Trophoblast cell (in vitro differentiated cells and primary cell): ENCODE results near the gene PNLIPRP1.

Experiments
- DNase-seq, 2 donors: peaks; one replicate each; pipeline ENCODE4 v3.0.0-alpha.2; 2016
- H2AFZ ChIP-seq: 2 replicates; pipeline ENCODE4 v1.6.1; 2013; ENCODE audit warnings: low read length, moderate library complexity, mild to moderate bottlenecking; ENCODE audit not compliant: insufficient read depth, poor library complexity
- H2AK5ac ChIP-seq: 2 replicates; pipeline ENCODE4 v1.6.1; 2013; ENCODE audit warnings: mild to moderate bottlenecking, low read length
- H2BK120ac ChIP-seq: 2 replicates; pipeline ENCODE4 v1.6.1; 2013; ENCODE audit warnings: low read length, mild to moderate bottlenecking, moderate library complexity; ENCODE audit not compliant: insufficient read depth, poor library complexity
- H2BK12ac ChIP-seq: 2 replicates; pipeline ENCODE4 v1.6.1; 2013; ENCODE audit warnings: mild to moderate bottlenecking, low read length, moderate library complexity
- H2BK5ac ChIP-seq: 2 replicates; pipeline ENCODE4 v1.6.1; 2013; ENCODE audit warnings: low read length, low read depth, moderate library complexity, mild to moderate bottlenecking; ENCODE audit not compliant: poor library complexity
- H3K14ac ChIP-seq: 2 replicates; pipeline ENCODE4 v1.6.1; 2013; ENCODE audit warnings: mild to moderate bottlenecking, low read length
- H3K18ac ChIP-seq: 2 replicates; pipeline ENCODE4 v1.6.1; 2013; ENCODE audit warnings: mild to moderate bottlenecking, low read length
- H3K23ac ChIP-seq: 2 replicates; pipeline ENCODE4 v1.6.1; 2013; ENCODE audit warnings: low read length
- H3K27ac ChIP-seq: 2 replicates; pipeline ENCODE4 v1.5.1; 2013; ENCODE audit warnings: low read depth, mild to moderate bottlenecking, inconsistent platforms, low read length, moderate library complexity
- H3K27me3 ChIP-seq: 2 replicates; pipeline ENCODE4 v1.6.1; 2013; ENCODE audit warnings: inconsistent platforms, mild to moderate bottlenecking, low read length, moderate library complexity; ENCODE audit not compliant: insufficient read depth
- H3K36me3 ChIP-seq, 2 experiments: 1 replicate in 1 of 2; 2 replicates in 1 of 2; pipeline ENCODE4 v1.6.1; 2013; ENCODE audit warnings: low read length in 2 of 2, mild to moderate bottlenecking in 2 of 2, moderate library complexity in 1 of 2; ENCODE audit not compliant: insufficient read depth in 2 of 2, control insufficient read depth in 1 of 2
- H3K4ac ChIP-seq: 2 replicates; pipeline ENCODE4 v1.6.1; 2013; ENCODE audit warnings: low read depth, mild to moderate bottlenecking, low read length, moderate library complexity
- H3K4me1 ChIP-seq, 2 experiments: 1 replicate in 1 of 2; 2 replicates in 1 of 2; pipeline ENCODE4 v1.6.1; 2013; ENCODE audit warnings: low read length in 2 of 2, mild to moderate bottlenecking in 2 of 2, moderate library complexity in 1 of 2; ENCODE audit not compliant: insufficient read depth in 2 of 2, control insufficient read depth in 1 of 2
- H3K4me2 ChIP-seq: 2 replicates; pipeline ENCODE4 v1.6.1; 2013; ENCODE audit warnings: inconsistent platforms, mild to moderate bottlenecking, low read length, moderate library complexity
- H3K4me3 ChIP-seq: 2 replicates; pipeline ENCODE4 v1.5.1; 2013; ENCODE audit warnings: mild to moderate bottlenecking, low read depth, low read length, inconsistent platforms
- H3K79me1 ChIP-seq: one replicate; pipeline ENCODE4 v1.6.1; 2013; ENCODE audit warnings: low read length
- H3K79me2 ChIP-seq: 2 replicates; pipeline ENCODE4 v1.6.1; 2013; ENCODE audit warnings: low read length, mild to moderate bottlenecking; ENCODE audit not compliant: control insufficient read depth, insufficient read depth, poor library complexity
- H3K9ac ChIP-seq: 2 replicates; pipeline ENCODE4 v1.6.1; 2013; ENCODE audit warnings: mild to moderate bottlenecking, low read length
- H3K9me3 ChIP-seq: 2 replicates; pipeline ENCODE4 v1.6.1; 2013; ENCODE audit warnings: low read depth, mild to moderate bottlenecking, control low read depth, inconsistent platforms, low read length; ENCODE audit not compliant: insufficient read depth
- H4K12ac ChIP-seq: 2 replicates; pipeline ENCODE4 v1.6.1; 2013; ENCODE audit warnings: low read depth, mild to moderate bottlenecking, low read length, moderate library complexity
- H4K8ac ChIP-seq: 2 replicates; pipeline ENCODE4 v1.6.1; 2013; ENCODE audit warnings: low read depth, mild to moderate bottlenecking, low read length, moderate library complexity
- H4K91ac ChIP-seq: one replicate; pipeline ENCODE4 v1.6.1; 2013; ENCODE audit warnings: low read depth, mild to moderate bottlenecking, low read length, moderate library complexity
- WGBS: extraction: QIAGEN DNeasy Blood & Tissue Kit; methylation state at CpG from one replicate; pipeline ENCODE4 v1.1.7; 2013; ENCODE audit warnings: missing lambda C conversion rate; ENCODE audit not compliant: insufficient read length, insufficient coverage; ENCODE audit errors: extremely low coverage; 5-methylcytosine and 5-hydroxymethylcytosine counted together

Gene PNLIPRP1

GRCh38 chr10:116593139-116593740 is 2.5 kb downstream of the PNLIPRP1 start:
- no peak overlapping the region for H3K9ac ChIP-seq
- no peak overlapping the region for H3K4ac ChIP-seq
- no peak overlapping the region for H3K4me2 ChIP-seq
- no peak overlapping the region for H3K23ac ChIP-seq
- no peak overlapping the region for H3K18ac ChIP-seq
- no peak overlapping the region for H3K14ac ChIP-seq
- H2BK120ac ChIP-seq: no peak overlapping the region
- H4K8ac ChIP-seq: no peak overlapping the region
- no peak overlapping the region for H4K12ac ChIP-seq
- no peaks in the 10 kb centered on the region for H3K79me1 ChIP-seq
- no peak overlapping the region for H2BK5ac ChIP-seq
- H3K4me1 ChIP-seq: no peaks in the 10 kb centered on the region
- no peak overlapping the region for H2BK12ac ChIP-seq
- H3K27ac ChIP-seq: no peak overlapping the region
- H3K79me2 ChIP-seq: no peaks in the 10 kb centered on the region
- no peak overlapping the region for H3K4me3 ChIP-seq
- H2AK5ac ChIP-seq: no peak overlapping the region
- no peak overlapping the region for H4K91ac ChIP-seq
- no peaks in the 10 kb centered on the region for H3K27me3 ChIP-seq
- no CpG with 5 or more reads among the region's 5 CpGs for WGBS
- no peak for DNase-seq
- no peak overlapping the region for H2AFZ ChIP-seq
- H3K9me3 ChIP-seq: peaks cover 5% of the 10 kb centered on the region
- no peaks in the 10 kb centered on the region for H3K36me3 ChIP-seq

GRCh38 chr10:116594525-116595035 is 3.8 kb downstream of the PNLIPRP1 start:
- no peaks in the 10 kb centered on the region for H3K27me3 ChIP-seq
- no peak for DNase-seq
- H4K91ac ChIP-seq: no peak overlapping the region
- H4K12ac ChIP-seq: no peak overlapping the region
- no peak overlapping the region for H2BK12ac ChIP-seq
- H3K23ac ChIP-seq: no peak overlapping the region
- H3K36me3 ChIP-seq: no peaks in the 10 kb centered on the region
- H3K4me2 ChIP-seq: no peak overlapping the region
- no peak overlapping the region for H2AK5ac ChIP-seq
- no peaks in the 10 kb centered on the region for H3K79me1 ChIP-seq
- H4K8ac ChIP-seq: no peak overlapping the region
- H3K4ac ChIP-seq: no peak overlapping the region
- no peaks in the 10 kb centered on the region for H3K79me2 ChIP-seq
- H2AFZ ChIP-seq: no peak overlapping the region
- H2BK120ac ChIP-seq: no peak overlapping the region
- H3K4me1 ChIP-seq: no peaks in the 10 kb centered on the region
- no peak overlapping the region for H3K27ac ChIP-seq
- no peak overlapping the region for H3K9ac ChIP-seq
- no peak overlapping the region for H2BK5ac ChIP-seq
- no peak overlapping the region for H3K18ac ChIP-seq
- H3K4me3 ChIP-seq: no peak overlapping the region
- no peak overlapping the region for H3K14ac ChIP-seq
- no CpG with 5 or more reads among the region's 7 CpGs for WGBS
- peaks cover 5% of the 10 kb centered on the region for H3K9me3 ChIP-seq

GRCh38 chr10:116596062-116596461 is 5.3 kb downstream of the PNLIPRP1 start:
- no peak overlapping the region for H2AK5ac ChIP-seq
- H2BK5ac ChIP-seq: no peak overlapping the region
- no peak overlapping the region for H3K23ac ChIP-seq
- no peak overlapping the region for H3K18ac ChIP-seq
- no peak overlapping the region for H3K4ac ChIP-seq
- no peaks in the 10 kb centered on the region for H3K4me1 ChIP-seq
- no peak overlapping the region for H4K8ac ChIP-seq
- no peak for DNase-seq
- no peaks in the 10 kb centered on the region for H3K79me2 ChIP-seq
- H3K27me3 ChIP-seq: no peaks in the 10 kb centered on the region
- H3K4me3 ChIP-seq: no peak overlapping the region
- WGBS: no CpG with 5 or more reads among the region's 2 CpGs
- no peak overlapping the region for H2AFZ ChIP-seq
- no peak overlapping the region for H2BK12ac ChIP-seq
- no peak overlapping the region for H3K14ac ChIP-seq
- H3K27ac ChIP-seq: no peak overlapping the region
- peaks cover 5% of the 10 kb centered on the region for H3K9me3 ChIP-seq
- no peak overlapping the region for H3K9ac ChIP-seq
- no peak overlapping the region for H2BK120ac ChIP-seq
- no peaks in the 10 kb centered on the region for H3K36me3 ChIP-seq
- H3K79me1 ChIP-seq: no peaks in the 10 kb centered on the region
- no peak overlapping the region for H4K12ac ChIP-seq
- no peak overlapping the region for H4K91ac ChIP-seq
- H3K4me2 ChIP-seq: no peak overlapping the region

GRCh38 chr10:116597543-116597942 is 6.8 kb downstream of the PNLIPRP1 start:
- H4K8ac ChIP-seq: no peak overlapping the region
- H3K36me3 ChIP-seq: no peaks in the 10 kb centered on the region
- no peak overlapping the region for H4K91ac ChIP-seq
- peaks cover 5% of the 10 kb centered on the region for H3K9me3 ChIP-seq
- H2BK120ac ChIP-seq: no peak overlapping the region
- H3K14ac ChIP-seq: no peak overlapping the region
- H3K4ac ChIP-seq: no peak overlapping the region
- no CpG with 5 or more reads among the region's 5 CpGs for WGBS
- H4K12ac ChIP-seq: no peak overlapping the region
- H3K79me1 ChIP-seq: no peaks in the 10 kb centered on the region
- no peak overlapping the region for H2AK5ac ChIP-seq
- no peak overlapping the region for H3K18ac ChIP-seq
- H3K27ac ChIP-seq: no peak overlapping the region
- DNase-seq: no peak
- H3K23ac ChIP-seq: no peak overlapping the region
- no peak overlapping the region for H3K4me3 ChIP-seq
- no peak overlapping the region for H3K4me2 ChIP-seq
- H3K4me1 ChIP-seq: no peaks in the 10 kb centered on the region
- no peak overlapping the region for H3K9ac ChIP-seq
- no peak overlapping the region for H2BK12ac ChIP-seq
- no peaks in the 10 kb centered on the region for H3K79me2 ChIP-seq
- no peak overlapping the region for H2AFZ ChIP-seq
- no peak overlapping the region for H2BK5ac ChIP-seq
- no peaks in the 10 kb centered on the region for H3K27me3 ChIP-seq
